CD4-positive, alpha-beta memory T cell (primary cell): ENCODE results near the gene IL17RB. TPM values are rescaled to one million over a fixed set of nuclear protein-coding genes. Genes with fewer than 3 reads are reported as not detected.
A peak's percentile ranks its signal among the peaks of the same experiment; 100 is the strongest.

ENCODE experiments used
- CTCF ChIA-PET: fragments of 350-600 bp; sonication (Branson Sonifier 250); formaldehyde crosslinking; loops from one replicate; lab custom pipeline; 2021; ENCODE audit warnings: inconsistent platforms; ENCODE audit not compliant: partially characterized antibody; lab: Charles Lee
- POLR2A ChIA-PET: fragments of 350-600 bp; sonication (Branson Sonifier 250); formaldehyde crosslinking; loops from one replicate; lab custom pipeline; 2021; ENCODE audit not compliant: partially characterized antibody; lab: Charles Lee
- DNase-seq, 5 donors: peaks; one replicate each; pipeline versions ENCODE4 v3.0.0 to v3.0.0-alpha.2; 2020 to 2022; ENCODE audit warnings: mixed read lengths in 1 of 5
- H3K27ac ChIP-seq: one replicate; pipeline ENCODE4 v1.7.0; 2013; ENCODE audit warnings: low read depth, low read length
- H3K27me3 ChIP-seq: 2 replicates; pipeline ENCODE4 v1.7.0; 2013; ENCODE audit warnings: mild to moderate bottlenecking, low read length, moderate library complexity; ENCODE audit not compliant: insufficient read depth
- H3K36me3 ChIP-seq: 2 replicates; pipeline ENCODE4 v1.7.0; 2013; ENCODE audit warnings: mild to moderate bottlenecking, low read length, moderate library complexity; ENCODE audit not compliant: insufficient read depth
- H3K4me1 ChIP-seq: 2 replicates; pipeline ENCODE4 v1.7.0; 2013; ENCODE audit warnings: mild to moderate bottlenecking, low read length, moderate library complexity; ENCODE audit not compliant: insufficient read depth
- H3K4me3 ChIP-seq, 2 donors: one replicate each; pipeline ENCODE4 v1.7.0; 2013; ENCODE audit warnings: low read length in 2 of 2, mild to moderate bottlenecking in 1 of 2
- H3K9me3 ChIP-seq, 2 donors: one replicate each; pipeline ENCODE4 v1.7.0; 2013; ENCODE audit warnings: low read length in 2 of 2, control low read depth in 1 of 2; ENCODE audit not compliant: control insufficient read depth in 1 of 2
- H3K27ac Mint-ChIP-seq, 7 donors: one replicate each; pipeline ENCODE4 v1.8.0; 2020 to 2021; ENCODE audit warnings: mixed read lengths in 7 of 7, mild to moderate bottlenecking in 6 of 7, inconsistent platforms in 3 of 7, moderate library complexity in 3 of 7
- H3K27me3 Mint-ChIP-seq, 2 donors: one replicate each; pipeline ENCODE4 v1.8.0; 2020 to 2021; ENCODE audit warnings: mixed read lengths in 2 of 2
- H3K36me3 Mint-ChIP-seq, 2 donors: one replicate each; pipeline ENCODE4 v1.8.0; 2020 to 2021; ENCODE audit warnings: mixed read lengths in 2 of 2, inconsistent platforms in 1 of 2, mild to moderate bottlenecking in 1 of 2
- H3K4me1 Mint-ChIP-seq, 4 donors: one replicate each; pipeline ENCODE4 v1.8.0; 2020 to 2021; ENCODE audit warnings: mixed read lengths in 4 of 4, mild to moderate bottlenecking in 1 of 4
- H3K4me3 Mint-ChIP-seq, 8 donors: one replicate each; pipeline ENCODE4 v1.8.0; 2020 to 2021; ENCODE audit warnings: mixed read lengths in 8 of 8, mild to moderate bottlenecking in 7 of 8, moderate library complexity in 6 of 8, inconsistent platforms in 3 of 8
- H3K9me3 Mint-ChIP-seq, 8 donors: one replicate each; pipeline ENCODE4 v1.8.0; 2020 to 2021; ENCODE audit warnings: mixed read lengths in 8 of 8, mild to moderate bottlenecking in 5 of 8, inconsistent platforms in 3 of 8, moderate library complexity in 1 of 8
- intact Hi-C: fragments of 100-400 bp; cut with micrococcal nuclease; formaldehyde crosslinking; loops from one replicate; pipeline ENCODE4 v1.15.1; 2023
- polyA plus RNA-seq, 2 donors: library from polyadenylated mRNA; unstranded; fragments of 300-500 nt; fragmentation: Illumina TruSeq; gene quantifications; one replicate each; pipeline ENCODE4 v1.2.3, GENCODE V29; 2021
- total RNA-seq, 2 experiments: library from RNA; stranded (reverse); gene quantifications; one replicate each; pipeline ENCODE4 v1.2.3, GENCODE V29; 2021

IL17RB gene
- total and polyA plus RNA-seq, 4 experiments from 2014 or later: 0.09 to 1.0 (median 0.76) TPM

DNA sequence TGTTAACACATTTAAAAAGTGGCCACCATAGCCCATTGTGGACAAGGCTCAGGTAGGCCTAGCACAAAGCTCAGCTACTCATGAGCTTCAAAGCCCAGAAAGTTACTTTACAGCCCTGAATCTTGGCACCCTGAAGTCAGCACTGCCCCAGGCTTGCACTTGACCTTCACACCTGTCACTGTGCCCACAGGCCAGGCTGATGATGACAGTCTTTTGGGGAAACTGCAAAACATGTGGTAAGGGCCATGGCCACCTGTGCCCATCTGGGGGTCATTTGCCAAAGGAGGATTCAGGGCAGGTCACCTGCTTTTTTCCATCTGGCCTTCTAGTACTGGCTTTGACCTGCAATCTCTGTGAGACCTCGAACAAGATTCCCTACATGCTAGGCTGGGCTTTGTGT lies 11.1 kb upstream of the IL17RB start:
- H3K27ac Mint-ChIP-seq: no peak overlapping the region
- Histone ChIP-seq H3K36me3 (no peaks in the 10 kb centered on the region), H3K27ac (no peak overlapping the region), H3K27me3 (no peaks in the 10 kb centered on the region), H3K9me3 (no peaks in the 10 kb centered on the region), H3K4me3 (no peak overlapping the region), H3K4me1 (no peaks in the 10 kb centered on the region)
- no peak for DNase-seq
- no peaks in the 10 kb centered on the region for H3K36me3 Mint-ChIP-seq
- H3K4me3 Mint-ChIP-seq: no peak overlapping the region
- ChIA-PET POLR2A (no interaction called here), CTCF (no interaction called here)
- H3K27me3 Mint-ChIP-seq: peaks cover 0 to 1% of the 10 kb centered on the region in 2 donors
- intact Hi-C loops: no loop called here
- H3K9me3 Mint-ChIP-seq: no peaks in the 10 kb centered on the region
- H3K4me1 Mint-ChIP-seq: no peaks in the 10 kb centered on the region

DNA sequence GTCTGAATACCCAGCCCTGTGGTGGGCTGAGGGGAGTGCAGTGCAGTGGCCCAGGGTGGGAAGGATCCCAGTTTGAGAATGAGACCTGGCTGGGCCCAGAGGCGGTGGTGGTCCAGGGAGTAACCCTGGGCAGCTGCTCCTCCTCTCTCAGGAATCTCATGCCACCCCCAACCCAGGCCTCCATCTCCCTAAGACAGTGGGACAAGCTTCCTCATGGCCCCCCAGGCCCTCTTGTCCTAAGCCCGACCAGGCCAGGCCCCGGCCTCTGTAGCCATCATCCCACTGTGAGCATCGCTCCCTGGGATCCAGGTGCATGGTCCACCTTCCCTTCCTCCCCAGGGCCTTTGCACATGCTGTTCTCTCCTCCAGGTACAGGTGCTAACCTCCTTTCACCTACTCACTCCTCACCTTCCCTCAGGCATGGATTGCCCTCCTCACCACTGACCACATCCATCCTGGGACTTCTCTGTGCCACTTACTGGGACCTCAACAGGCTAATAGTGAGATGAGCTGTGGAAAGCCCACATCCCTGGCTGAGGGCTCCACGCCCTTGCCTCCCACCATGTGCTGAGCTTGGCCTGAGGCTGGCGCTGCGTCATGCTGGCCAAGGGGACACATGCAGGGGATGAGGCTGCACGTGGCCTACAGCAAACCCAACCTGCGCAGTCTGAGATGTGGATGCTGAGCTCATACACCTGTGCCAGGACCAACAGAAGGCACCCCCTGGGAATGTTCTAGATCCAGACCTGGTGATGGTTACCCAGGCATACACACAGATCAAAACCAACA lies 10.1 kb upstream of the IL17RB start:
- H3K4me1 Mint-ChIP-seq: no peaks in the 10 kb centered on the region
- no peaks in the 10 kb centered on the region for H3K9me3 ChIP-seq
- H3K27ac ChIP-seq: no peak overlapping the region
- ChIA-PET CTCF (no interaction called here), POLR2A (interaction anchor here (0.9 kb wide), 1 partner anchor 489 kb away, joined by 3 read pairs; the partner anchor contains the start of gene DCP1A)
- intact Hi-C loops: no loop called here
- H3K4me1 ChIP-seq: no peaks in the 10 kb centered on the region
- no peak overlapping the region for H3K4me3 ChIP-seq
- peaks cover 0 to 1% of the 10 kb centered on the region in 2 donors for H3K27me3 Mint-ChIP-seq
- no peaks in the 10 kb centered on the region for H3K9me3 Mint-ChIP-seq
- H3K27me3 ChIP-seq: no peaks in the 10 kb centered on the region
- H3K27ac Mint-ChIP-seq: peak overlapping the region in 1 of 7 donors; percentile 47
- H3K36me3 Mint-ChIP-seq: no peaks in the 10 kb centered on the region
- H3K36me3 ChIP-seq: no peaks in the 10 kb centered on the region
- DNase-seq: no peak
- H3K4me3 Mint-ChIP-seq: no peak overlapping the region

DNA sequence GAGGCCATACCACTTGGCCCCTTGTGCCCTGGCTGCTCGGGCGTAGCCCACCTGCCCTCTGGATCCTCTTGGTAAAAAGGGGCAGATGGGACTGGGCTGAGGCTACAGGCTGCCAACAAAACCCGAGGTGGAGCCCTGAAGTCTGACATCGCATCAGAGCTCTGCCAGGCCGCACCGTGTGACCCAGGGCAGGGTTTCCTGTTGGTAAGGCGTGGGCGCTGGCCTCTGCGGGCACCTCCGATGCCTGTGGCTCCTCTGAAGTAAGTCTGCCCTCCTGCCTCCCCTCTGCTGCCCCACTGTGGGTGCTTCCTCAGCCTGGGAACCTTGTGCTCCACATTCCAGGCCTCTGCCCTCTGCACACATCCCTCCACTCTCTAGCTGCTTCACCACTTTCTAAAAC lies 9.0 kb upstream of the IL17RB start:
- H3K27me3 Mint-ChIP-seq: peaks cover 1 to 2% of the 10 kb centered on the region in 2 donors
- H3K4me3 Mint-ChIP-seq: no peak overlapping the region
- no peaks in the 10 kb centered on the region for H3K9me3 Mint-ChIP-seq
- H3K4me3 ChIP-seq: no peak overlapping the region
- H3K36me3 Mint-ChIP-seq: no peaks in the 10 kb centered on the region
- H3K36me3 ChIP-seq: no peaks in the 10 kb centered on the region
- H3K4me1 ChIP-seq: no peaks in the 10 kb centered on the region
- intact Hi-C loops: no loop called here
- H3K9me3 ChIP-seq: no peaks in the 10 kb centered on the region
- no peak overlapping the region for H3K27ac ChIP-seq
- DNase-seq: no peak
- no peak overlapping the region for H3K27ac Mint-ChIP-seq
- ChIA-PET POLR2A (interaction anchor here (1.0 to 1.1 kb wide), 2 partner anchors 8 to 11 kb away, joined by 3 to 4 read pairs; no protein-coding TSS in a partner anchor), CTCF (interaction anchor here (0.7 kb wide), 1 partner anchor 24 kb away, joined by 4 read pairs; no protein-coding TSS in a partner anchor)
- no peaks in the 10 kb centered on the region for H3K4me1 Mint-ChIP-seq
- H3K27me3 ChIP-seq: no peaks in the 10 kb centered on the region

- no peak overlapping the region for H3K27ac ChIP-seq
- ChIA-PET CTCF (no interaction called here), POLR2A (no interaction called here)
- no peak overlapping the region for H3K4me3 ChIP-seq
- H3K36me3 ChIP-seq: no peaks in the 10 kb centered on the region
- Mint-ChIP-seq H3K27me3 (peaks cover 21 to 24% of the 10 kb centered on the region in 2 donors), H3K9me3 (no peaks in the 10 kb centered on the region), H3K4me1 (peaks cover 0 to 13% (median 2%) of the 10 kb centered on the region in 4 donors), H3K27ac (no peak overlapping the region), H3K36me3 (no peaks in the 10 kb centered on the region), H3K4me3 (no peak overlapping the region)
- H3K4me1 ChIP-seq: no peaks in the 10 kb centered on the region
- H3K27me3 ChIP-seq: peaks cover 5% of the 10 kb centered on the region
- no peaks in the 10 kb centered on the region for H3K9me3 ChIP-seq
- intact Hi-C loops: no loop called here
- no peak for DNase-seq
Observed at GRCh38 chr3:53841296-53841695, 5.1 kb upstream of the IL17RB start.

DNA sequence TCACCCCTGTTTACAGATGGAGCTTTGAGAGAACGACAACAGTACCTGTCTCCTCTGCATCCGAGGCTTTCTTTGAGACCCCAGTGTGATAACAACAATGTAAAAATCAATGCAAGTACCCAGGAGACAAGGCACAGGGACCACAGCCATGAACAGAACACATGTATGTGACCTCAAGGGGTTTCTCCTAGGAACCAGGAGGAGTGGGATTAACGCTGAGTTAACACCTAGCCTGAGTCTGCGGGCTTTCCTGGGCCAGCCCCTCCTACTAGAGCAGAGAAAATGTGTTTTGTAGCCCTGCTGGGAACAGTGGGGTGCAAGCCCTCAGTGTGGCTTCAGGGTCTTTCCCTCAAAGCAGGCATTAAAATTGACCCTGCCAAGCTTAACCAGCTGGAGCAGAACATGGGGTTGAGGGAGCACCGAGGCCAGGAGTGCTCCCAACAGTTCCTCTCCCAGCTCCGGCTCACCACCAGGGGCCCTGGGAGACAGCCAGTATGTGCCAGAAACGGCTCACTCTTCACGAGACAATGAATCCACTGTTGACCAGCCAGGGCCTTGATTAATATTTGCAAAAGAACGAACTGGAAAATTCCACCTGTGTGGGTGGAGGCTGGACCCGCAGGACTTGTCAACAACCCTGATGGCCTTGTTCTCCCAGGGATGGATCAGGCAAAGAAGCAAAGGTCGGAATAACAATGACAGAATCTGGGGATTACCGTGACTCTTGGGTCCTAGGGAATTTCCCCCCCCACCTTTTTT lies 3.8 kb upstream of the IL17RB start:
- H3K36me3 Mint-ChIP-seq: no peaks in the 10 kb centered on the region
- Histone ChIP-seq H3K9me3 (no peaks in the 10 kb centered on the region), H3K27ac (no peak overlapping the region), H3K4me1 (no peaks in the 10 kb centered on the region), H3K27me3 (peaks cover 5% of the 10 kb centered on the region), H3K36me3 (no peaks in the 10 kb centered on the region), H3K4me3 (no peak overlapping the region)
- intact Hi-C loops: no loop called here
- peaks cover 2 to 13% (median 7%) of the 10 kb centered on the region in 4 donors for H3K4me1 Mint-ChIP-seq
- no peak overlapping the region for H3K27ac Mint-ChIP-seq
- peak overlapping the region in 1 of 8 donors; percentile 30 for H3K4me3 Mint-ChIP-seq
- ChIA-PET POLR2A (no interaction called here), CTCF (no interaction called here)
- H3K27me3 Mint-ChIP-seq: peaks cover 23 to 32% of the 10 kb centered on the region in 2 donors
- no peaks in the 10 kb centered on the region for H3K9me3 Mint-ChIP-seq
- DNase-seq: no peak

DNA sequence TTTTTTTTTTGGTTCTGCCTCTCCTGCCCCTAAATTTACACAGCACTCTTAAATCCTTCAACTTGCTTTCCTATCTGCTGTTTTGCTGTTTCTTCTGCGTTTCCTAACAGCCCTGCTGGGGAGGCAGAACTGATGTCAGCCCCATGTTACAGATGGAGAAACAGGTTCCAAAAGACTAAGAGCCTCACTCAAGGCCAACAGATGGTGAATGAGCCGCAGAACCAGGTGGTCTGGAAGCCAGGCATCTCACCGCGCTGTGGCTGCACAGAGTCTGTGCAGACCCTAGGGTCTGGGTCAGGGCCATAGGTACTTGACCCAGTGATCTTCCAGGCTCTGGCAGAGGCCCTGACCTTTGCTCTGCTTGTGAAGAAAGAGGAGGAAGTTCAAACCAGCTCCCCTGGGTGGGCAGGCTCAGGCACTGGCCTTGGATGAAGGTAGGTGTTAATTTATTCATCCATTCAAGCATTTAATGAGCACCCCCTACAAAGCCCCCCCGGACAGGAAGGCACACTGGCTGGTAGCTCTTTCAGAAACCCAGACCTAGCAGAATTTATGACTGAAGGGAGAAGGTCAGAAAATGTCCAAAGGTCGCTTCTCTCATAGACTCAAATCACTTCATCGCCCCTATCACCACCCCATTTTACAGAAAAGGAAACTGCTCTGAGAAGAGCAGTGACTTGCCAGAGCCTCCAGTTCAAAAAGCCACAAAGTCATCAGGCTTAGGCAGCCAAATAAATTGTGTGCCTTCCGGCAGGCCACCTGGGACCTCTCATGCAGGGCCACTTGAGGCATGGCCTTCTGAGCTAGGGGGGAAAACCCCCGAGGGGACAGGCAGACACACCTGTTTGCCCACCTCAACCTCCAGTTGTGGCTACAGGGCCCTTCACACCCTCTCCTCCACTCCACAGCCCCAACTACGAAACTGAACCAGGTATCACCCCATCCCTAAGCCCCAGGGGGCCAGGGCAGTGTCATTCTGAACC lies 2.9 kb upstream of the IL17RB start:
- no peaks in the 10 kb centered on the region for H3K36me3 Mint-ChIP-seq
- Histone ChIP-seq H3K4me3 (no peak overlapping the region), H3K9me3 (no peaks in the 10 kb centered on the region), H3K4me1 (no peaks in the 10 kb centered on the region), H3K27me3 (peaks cover 5% of the 10 kb centered on the region), H3K27ac (no peak overlapping the region), H3K36me3 (no peaks in the 10 kb centered on the region)
- DNase-seq: no peak
- no peaks in the 10 kb centered on the region for H3K9me3 Mint-ChIP-seq
- intact Hi-C loops: no loop called here
- H3K4me3 Mint-ChIP-seq: peak overlapping the region in 2 of 8 donors; percentile 14 to 60
- POLR2A ChIA-PET: no interaction called here
- H3K27me3 Mint-ChIP-seq: peaks cover 22 to 32% of the 10 kb centered on the region in 2 donors
- H3K4me1 Mint-ChIP-seq: peaks cover 2 to 13% (median 7%) of the 10 kb centered on the region in 4 donors
- no peak overlapping the region for H3K27ac Mint-ChIP-seq
- CTCF ChIA-PET: no interaction called here
